Ishikawa (cell line): ENCODE results near the gene SPEF2.

Experiments
- CEBPB ChIP-seq: IDR thresholded peaks from 2 replicates; pipeline ENCODE4 v1.6.1; 2012
- CREB1 ChIP-seq: IDR thresholded peaks from 2 replicates; pipeline ENCODE4 v1.6.1; 2012; ENCODE audit warnings: low read depth
- EGR1 ChIP-seq: IDR thresholded peaks from 2 replicates; pipeline ENCODE4 v1.6.1; 2012
- EP300 ChIP-seq: IDR thresholded peaks from 2 replicates; pipeline ENCODE4 v1.6.1; 2012; ENCODE audit warnings: borderline replicate concordance
- FOXM1 ChIP-seq: IDR thresholded peaks from 2 replicates; pipeline ENCODE4 v1.6.1; 2012; ENCODE audit warnings: low read depth, borderline replicate concordance
- NFIC ChIP-seq: IDR thresholded peaks from 2 replicates; pipeline ENCODE4 v1.6.1; 2012
- RAD21 ChIP-seq: IDR thresholded peaks from 2 replicates; pipeline ENCODE4 v1.6.1; 2012; ENCODE audit warnings: low read depth
- TAF1 ChIP-seq: IDR thresholded peaks from 2 replicates; pipeline ENCODE4 v1.6.1; 2012; ENCODE audit warnings: low read depth, mild to moderate bottlenecking
- TCF12 ChIP-seq: IDR thresholded peaks from 2 replicates; pipeline ENCODE4 v1.6.1; 2012; ENCODE audit warnings: low read depth
- TEAD4 ChIP-seq: IDR thresholded peaks from 2 replicates; pipeline ENCODE4 v1.6.1; 2012
- YY1 ChIP-seq: IDR thresholded peaks from 2 replicates; pipeline ENCODE4 v1.6.1; 2012; ENCODE audit warnings: low read depth
- ZBTB7A ChIP-seq: IDR thresholded peaks from 2 replicates; pipeline ENCODE4 v1.6.1; 2012; ENCODE audit warnings: low read depth
- TF ChIP-seq, protein P1 (sequence below): IDR thresholded peaks from 2 replicates; pipeline ENCODE4 v1.6.1; 2012; ENCODE audit warnings: low read depth, mild to moderate bottlenecking
- TF ChIP-seq, protein P2 (sequence below): IDR thresholded peaks from 2 replicates; pipeline ENCODE4 v1.6.1; 2012
- TF ChIP-seq, protein P3 (sequence below): IDR thresholded peaks from 2 replicates; pipeline ENCODE4 v1.6.1; 2012

Gene SPEF2

DNA sequence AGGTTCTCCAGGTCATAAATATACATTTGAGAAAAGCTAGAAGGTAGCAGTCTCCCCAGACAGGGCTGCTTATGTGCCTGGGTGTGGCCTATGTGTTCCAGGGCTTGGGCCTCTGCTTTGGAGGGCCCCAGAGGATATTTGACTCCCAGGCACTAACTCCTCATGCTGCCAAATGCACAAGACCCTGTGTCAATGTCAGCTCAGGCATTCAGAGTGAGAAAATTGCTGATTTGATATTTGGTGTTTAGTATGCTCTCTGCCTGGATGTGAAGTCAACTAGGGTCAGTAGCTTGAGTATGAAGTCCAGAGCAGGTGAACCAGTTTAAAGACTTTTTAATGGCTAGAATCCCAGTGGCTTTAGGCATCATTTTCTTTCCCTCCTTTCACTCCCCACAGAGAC, 181.5 kb downstream of the SPEF2 start:
- TF ChIP-seq FOXM1 (no peak), EGR1 (no peak), TEAD4 (no peak), TCF12 (no peak)

DNA sequence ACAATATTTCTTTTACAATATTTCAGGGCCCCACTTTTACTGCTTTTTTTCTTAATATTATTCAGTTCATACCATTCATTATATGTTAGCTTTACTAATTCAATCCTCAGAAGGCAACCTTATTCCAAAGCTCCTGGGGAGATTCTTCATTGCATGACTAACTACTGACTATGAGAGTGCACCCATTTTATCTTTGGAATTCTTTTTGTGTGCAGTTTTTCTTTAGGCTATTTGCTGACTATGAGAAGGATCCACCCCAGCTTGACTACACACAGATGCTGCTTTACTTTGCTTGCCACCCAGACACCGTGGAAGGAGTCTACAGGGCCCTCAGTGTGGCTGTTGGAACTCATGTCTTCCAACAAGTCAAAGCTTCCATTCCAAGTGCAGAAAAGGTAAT, 182.1 kb downstream of the SPEF2 start:
- no peak for TF ChIP-seq TCF12
- TF ChIP-seq CREB1 = no peak
- TF ChIP-seq, protein P1, sequence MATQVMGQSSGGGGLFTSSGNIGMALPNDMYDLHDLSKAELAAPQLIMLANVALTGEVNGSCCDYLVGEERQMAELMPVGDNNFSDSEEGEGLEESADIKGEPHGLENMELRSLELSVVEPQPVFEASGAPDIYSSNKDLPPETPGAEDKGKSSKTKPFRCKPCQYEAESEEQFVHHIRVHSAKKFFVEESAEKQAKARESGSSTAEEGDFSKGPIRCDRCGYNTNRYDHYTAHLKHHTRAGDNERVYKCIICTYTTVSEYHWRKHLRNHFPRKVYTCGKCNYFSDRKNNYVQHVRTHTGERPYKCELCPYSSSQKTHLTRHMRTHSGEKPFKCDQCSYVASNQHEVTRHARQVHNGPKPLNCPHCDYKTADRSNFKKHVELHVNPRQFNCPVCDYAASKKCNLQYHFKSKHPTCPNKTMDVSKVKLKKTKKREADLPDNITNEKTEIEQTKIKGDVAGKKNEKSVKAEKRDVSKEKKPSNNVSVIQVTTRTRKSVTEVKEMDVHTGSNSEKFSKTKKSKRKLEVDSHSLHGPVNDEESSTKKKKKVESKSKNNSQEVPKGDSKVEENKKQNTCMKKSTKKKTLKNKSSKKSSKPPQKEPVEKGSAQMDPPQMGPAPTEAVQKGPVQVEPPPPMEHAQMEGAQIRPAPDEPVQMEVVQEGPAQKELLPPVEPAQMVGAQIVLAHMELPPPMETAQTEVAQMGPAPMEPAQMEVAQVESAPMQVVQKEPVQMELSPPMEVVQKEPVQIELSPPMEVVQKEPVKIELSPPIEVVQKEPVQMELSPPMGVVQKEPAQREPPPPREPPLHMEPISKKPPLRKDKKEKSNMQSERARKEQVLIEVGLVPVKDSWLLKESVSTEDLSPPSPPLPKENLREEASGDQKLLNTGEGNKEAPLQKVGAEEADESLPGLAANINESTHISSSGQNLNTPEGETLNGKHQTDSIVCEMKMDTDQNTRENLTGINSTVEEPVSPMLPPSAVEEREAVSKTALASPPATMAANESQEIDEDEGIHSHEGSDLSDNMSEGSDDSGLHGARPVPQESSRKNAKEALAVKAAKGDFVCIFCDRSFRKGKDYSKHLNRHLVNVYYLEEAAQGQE = no peak
- TF ChIP-seq NFIC = no peak
- no peak for TF ChIP-seq EP300
- TF ChIP-seq, protein P2, sequence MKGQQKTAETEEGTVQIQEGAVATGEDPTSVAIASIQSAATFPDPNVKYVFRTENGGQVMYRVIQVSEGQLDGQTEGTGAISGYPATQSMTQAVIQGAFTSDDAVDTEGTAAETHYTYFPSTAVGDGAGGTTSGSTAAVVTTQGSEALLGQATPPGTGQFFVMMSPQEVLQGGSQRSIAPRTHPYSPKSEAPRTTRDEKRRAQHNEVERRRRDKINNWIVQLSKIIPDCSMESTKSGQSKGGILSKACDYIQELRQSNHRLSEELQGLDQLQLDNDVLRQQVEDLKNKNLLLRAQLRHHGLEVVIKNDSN = no peak
- TF ChIP-seq, protein P3, sequence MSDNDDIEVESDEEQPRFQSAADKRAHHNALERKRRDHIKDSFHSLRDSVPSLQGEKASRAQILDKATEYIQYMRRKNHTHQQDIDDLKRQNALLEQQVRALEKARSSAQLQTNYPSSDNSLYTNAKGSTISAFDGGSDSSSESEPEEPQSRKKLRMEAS = no peak
- TF ChIP-seq FOXM1 = no peak
- no peak for TF ChIP-seq YY1
- no peak for TF ChIP-seq CEBPB
- no peak for TF ChIP-seq ZBTB7A
- no peak for TF ChIP-seq TAF1
- TF ChIP-seq RAD21 = no peak
- TF ChIP-seq TEAD4 = no peak
- no peak for TF ChIP-seq EGR1

DNA sequence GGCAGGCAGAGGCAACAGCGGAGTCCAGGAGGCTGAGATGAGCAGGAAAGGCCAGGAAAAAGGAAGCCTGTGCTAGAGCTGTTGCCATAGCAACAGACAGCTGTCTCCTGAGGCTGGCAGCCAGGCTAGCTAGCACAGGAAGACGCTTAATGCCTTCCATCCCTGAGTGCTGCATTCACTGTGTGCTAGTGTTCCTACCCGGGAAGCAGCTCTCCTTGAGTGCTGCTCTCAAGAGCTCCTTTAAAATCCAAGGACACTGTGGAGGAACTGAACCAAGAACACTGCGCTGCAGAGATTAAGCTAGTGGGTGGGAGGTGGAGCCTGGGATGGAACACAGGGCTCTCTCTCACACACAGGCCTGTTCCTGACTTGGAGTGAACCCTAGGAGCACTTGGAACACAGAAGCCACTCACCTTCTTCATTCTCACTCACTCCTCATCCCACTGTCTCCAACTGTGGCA, 185.6 kb downstream of the SPEF2 start:
- TF ChIP-seq NFIC = no peak
- TF ChIP-seq EGR1 = no peak
- TF ChIP-seq, protein P2 = no peak
- no peak for TF ChIP-seq TCF12
- TF ChIP-seq TAF1 = no peak

DNA sequence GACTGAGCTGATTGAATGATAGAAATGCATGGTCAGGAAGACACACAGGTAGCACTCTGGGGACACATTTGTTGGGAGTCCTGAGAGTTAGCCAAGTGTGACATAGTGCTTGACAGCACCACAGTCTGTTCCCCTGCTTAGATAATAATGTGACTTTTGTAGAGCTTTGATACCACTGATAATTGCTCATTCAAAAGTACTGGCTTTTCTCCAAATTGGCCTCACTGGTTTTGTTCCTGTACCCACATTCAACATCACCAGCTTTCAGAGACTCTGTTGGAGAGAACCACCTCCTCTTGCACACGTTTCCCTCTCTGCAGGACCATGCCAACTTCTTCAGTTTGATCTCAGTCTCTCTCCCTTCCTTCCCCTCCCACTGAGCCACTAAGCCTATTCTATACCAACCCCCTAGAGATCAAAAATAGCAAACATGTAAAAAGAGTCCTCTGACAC, 186.6 kb downstream of the SPEF2 start:
- TF ChIP-seq NFIC (no peak), CREB1 (no peak), YY1 (no peak), TCF12 (no peak), CEBPB (no peak), EP300 (no peak), FOXM1 (no peak), TAF1 (no peak), EGR1 (no peak)
- TF ChIP-seq, protein P1 = no peak
- TF ChIP-seq, protein P2 = no peak

DNA sequence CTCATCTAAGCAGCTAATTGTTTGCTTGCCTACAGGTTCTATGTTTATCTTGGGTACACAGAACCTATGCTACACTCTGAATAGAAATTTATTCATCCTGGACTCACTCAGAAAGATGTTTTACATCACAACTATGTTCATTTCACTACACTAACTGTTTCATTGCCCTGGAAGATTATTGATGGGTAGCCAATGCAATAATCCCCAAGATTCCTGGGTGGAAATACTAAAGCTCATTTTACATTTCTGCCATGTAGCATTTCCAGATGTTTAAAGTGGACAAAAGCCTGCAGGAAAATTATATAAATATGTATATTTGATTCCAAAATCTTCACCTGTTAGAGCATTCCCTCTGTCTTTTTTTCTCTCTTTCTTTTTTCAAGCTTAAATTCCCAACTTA, 187.2 kb downstream of the SPEF2 start:
- TF ChIP-seq, protein P1 = no peak
- TF ChIP-seq EGR1 (no peak), CEBPB (no peak), EP300 (no peak), TCF12 (no peak), YY1 (no peak), FOXM1 (no peak), ZBTB7A (no peak), TAF1 (no peak), NFIC (no peak), TEAD4 (no peak), CREB1 (no peak), RAD21 (no peak)
- TF ChIP-seq, protein P2 = no peak
- TF ChIP-seq, protein P3 = no peak
